Superior temporal gyrus (tissue), 1 donor: ENCODE results near the gene FUT7.

Source experiments
- DNase-seq: peaks from one replicate; pipeline ENCODE4 v3.0.0-alpha.2; 2016; ENCODE audit errors: extremely low spot score

The FUT7 gene, protein sequence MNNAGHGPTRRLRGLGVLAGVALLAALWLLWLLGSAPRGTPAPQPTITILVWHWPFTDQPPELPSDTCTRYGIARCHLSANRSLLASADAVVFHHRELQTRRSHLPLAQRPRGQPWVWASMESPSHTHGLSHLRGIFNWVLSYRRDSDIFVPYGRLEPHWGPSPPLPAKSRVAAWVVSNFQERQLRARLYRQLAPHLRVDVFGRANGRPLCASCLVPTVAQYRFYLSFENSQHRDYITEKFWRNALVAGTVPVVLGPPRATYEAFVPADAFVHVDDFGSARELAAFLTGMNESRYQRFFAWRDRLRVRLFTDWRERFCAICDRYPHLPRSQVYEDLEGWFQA

DNA sequence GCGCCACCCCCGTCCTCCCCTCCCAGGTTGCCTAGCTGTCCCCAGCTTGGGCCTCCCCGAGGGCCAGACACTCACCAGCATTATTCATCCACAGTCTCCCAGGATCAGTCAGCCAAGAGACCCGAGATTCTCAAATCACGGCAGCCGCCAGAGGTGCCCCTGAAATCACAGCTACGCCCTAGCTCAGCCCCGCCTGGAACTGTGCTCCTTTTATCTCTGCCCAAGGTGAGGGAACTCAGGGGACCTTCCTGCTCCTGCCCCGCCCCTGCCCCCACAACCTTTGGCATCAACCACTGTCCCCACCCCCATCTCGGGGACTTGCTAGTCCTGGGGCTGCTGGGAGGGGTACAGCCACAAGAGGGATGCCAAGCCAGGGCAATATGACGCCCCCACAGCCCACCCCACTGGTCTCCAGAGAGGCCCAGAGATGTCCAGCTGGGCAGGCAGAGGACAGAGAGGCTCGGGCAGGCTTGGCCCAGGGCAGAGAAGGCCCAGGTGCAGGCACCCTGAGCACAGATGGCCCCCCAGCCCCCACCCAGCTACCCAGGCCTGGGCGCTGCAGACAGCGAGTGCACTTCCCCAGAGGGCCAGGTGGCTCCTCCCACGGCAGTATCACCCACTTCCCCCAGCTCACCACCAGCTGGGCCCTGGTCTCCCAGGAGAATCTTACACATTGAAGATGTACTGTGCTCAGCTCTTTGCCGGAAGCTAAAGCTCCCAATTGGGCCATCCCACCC is at the start of gene FUT7:
Gene FUT7, minus strand, starts transcription at position 185 of the 737 bp plus-strand sequence. Its CDS starts 97 bp downstream, at position 88.
- DNase-seq: no peak

DNA sequence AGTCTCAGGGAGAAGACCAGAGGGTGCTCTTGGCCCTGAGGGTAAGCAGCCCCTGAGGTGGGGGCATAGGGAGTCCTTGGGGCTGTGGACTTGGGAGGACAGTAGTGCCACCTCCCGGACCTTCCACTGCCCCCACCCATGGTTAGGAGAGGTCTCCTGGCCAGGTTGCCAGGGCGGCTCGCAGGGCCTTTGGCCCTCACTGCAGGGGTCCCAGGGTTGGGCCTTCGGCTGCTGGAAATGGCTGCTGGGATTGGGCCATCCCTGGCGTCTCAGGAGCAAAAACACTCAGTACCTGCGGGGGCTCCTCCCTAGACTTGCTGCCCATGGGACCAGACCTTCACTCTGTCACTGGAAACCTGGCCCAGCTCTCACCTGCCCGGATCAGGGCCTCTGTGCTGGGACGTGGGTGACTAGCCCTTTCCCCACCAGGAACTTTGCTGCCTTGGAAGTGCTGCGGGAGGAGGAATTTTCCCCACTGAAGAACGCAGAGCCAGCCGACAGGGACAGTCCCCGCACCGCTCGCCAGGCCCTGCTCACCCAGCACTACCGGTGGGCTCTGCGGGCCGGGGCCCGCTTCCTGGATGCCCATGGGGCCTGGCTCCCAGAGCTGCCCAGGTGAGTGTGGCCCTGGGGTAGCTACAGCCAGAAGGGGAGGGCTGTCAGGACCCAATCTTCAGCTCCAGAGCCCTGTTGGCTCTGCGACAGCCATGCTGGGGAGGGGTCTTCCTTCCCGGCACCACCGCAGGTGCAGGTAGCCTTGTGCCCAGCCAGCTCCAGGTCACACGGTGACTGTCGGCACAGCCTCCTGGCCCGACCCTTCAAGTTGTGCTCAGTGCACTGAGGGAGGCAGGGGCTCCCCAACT is 48.6 kb upstream of the FUT7 start:
- DNase-seq: no peak

DNA sequence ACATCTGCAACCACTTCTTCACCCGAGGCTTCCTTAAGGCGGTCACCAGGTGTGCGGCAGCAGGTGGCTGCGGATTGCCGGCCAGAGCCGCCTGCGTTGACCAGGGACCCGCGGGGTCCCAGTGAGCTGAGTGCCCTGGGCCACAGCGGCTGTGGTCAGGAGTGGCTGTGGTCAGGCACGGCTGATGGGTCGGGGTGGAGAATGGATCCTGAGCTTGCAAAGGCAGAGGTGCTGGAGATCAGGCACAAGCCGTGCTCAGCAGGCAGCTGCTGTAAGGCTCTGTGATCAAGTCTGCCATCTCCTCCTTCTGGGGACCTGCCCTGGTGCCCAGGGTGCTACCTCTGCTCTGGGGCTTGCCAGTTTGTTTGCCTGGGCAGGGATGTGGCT is 47.5 kb upstream of the FUT7 start:
- no peak for DNase-seq

DNA sequence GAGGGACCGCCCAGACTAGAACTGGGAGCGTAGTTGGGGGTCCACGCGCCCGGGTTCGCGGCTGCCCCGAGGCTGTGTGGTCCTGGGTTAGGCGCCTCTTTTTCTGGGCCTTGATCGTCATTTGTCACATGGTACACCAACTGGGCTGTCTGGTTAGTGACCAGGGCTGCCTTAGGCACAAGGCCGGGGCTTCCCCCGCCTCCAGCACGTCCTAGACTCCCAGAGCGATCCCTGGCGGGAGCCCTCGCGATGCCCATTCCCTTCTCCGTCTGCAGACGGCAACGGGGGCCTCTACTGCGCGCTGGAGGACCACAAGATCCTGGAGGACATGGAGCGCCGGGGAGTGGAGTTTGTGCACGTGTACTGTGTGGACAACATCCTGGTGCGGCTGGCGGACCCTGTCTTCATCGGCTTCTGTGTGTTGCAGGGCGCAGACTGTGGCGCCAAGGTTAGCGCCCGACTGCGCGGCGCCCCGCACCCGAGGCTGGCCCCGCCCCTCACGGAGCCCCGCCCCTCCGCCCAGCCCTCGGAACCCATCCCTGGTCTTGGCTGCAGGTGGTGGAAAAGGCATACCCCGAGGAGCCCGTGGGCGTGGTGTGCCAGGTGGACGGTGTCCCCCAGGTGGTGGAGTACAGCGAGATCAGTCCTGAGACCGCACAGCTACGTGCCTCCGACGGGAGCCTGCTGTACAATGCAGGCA is 47.0 kb upstream of the FUT7 start:
- DNase-seq: no peak

DNA sequence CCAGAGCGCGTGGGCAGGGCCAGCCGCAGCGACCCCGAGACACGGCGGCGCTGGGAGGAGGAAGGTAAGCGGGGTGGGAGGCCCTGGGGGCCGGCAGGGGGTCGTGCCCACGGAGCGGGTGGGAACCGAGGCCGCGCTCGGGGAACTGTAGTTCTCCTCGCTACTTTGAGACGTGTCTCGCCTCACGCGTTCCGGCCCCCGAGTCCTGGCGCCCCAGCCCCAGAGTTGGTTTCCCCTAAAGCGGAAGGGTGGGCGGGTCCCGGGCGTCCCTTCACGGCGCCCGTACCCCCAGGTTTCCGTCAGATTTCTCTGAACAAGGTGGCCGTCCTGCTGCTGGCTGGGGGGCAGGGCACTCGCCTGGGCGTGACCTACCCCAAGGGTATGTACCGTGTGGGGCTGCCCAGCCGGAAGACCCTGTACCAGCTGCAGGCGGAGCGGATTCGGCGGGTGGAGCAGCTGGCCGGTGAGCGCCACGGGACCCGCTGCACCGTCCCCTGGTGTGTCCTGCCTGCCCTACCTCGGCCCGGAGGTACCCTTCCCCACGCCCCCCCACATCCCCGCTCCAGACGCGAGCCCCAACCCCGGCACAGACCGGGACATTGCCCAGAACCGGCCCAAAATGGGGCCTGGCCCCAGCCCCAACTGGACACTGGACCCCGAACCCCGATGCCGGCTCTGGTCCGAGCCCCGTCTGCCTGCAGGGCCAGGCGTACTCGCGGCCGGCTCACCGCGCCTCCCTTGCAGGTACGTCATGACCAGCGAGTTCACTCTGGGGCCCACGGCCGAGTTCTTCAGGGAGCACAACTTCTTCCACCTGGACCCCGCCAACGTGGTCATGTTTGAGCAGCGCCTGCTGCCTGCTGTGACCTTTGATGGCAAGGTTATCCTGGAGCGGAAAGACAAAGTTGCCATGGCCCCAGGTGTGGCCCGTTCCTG is 46.1 kb upstream of the FUT7 start:
- DNase-seq: no peak

DNA sequence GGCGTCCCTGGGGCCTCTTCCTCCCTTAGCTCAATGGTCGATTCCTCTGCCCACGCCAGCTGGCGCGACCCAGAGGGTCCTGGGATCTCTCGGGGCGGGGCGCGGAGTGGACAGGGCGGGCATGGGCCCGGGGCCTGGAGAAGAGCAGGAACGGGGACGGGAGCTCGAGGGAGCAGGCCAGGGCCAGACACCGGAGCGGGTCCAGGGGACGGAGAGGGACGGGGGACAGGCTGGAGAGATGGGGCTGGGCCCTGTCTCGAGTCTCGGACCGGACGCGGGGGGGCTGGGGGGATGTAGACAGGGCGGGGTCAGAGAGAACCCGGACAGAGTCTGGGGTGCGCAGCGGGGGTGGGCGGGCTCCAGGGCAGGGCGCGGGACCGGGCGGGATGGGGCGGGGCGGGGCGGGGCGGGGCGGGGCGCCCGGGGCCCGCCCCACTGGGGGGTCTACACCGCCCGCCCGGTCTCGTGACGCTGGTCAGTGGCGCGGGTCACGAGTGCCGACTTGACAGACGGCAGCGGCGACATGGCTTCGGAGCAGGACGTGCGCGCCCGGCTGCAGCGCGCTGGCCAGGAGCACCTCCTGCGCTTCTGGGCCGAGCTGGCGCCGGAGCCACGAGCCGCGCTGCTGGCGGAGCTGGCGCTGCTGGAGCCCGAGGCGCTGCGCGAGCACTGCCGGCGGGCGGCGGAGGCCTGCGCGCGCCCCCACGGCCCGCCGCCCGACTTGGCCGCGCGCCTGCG is 45.3 kb upstream of the FUT7 start, which contains the start of gene UAP1L1:
Gene UAP1L1, plus strand, starts transcription at position 508 of the 738 bp plus-strand sequence. Its CDS starts 16 bp downstream, at position 524.
- peak; percentile 74 for DNase-seq

DNA sequence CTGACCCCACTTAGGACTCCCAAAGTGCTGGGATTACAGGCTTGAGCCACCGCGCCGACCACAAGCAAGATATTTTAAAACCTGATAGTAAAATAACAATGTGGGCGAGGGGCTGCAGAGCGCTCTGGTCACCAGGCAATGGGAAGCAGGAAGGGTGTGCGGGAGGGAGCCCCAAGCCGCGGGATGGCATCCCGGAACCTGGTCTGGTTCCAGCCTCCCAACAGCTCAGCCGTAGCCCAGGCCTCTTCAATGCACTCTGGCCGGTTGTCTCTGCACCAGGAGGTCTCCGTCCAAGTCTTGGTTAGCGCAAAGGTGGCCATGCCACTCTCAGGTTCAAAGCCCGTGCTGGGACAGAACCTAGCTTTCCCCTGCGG is 44.7 kb upstream of the FUT7 start:
- DNase-seq: no peak

DNA sequence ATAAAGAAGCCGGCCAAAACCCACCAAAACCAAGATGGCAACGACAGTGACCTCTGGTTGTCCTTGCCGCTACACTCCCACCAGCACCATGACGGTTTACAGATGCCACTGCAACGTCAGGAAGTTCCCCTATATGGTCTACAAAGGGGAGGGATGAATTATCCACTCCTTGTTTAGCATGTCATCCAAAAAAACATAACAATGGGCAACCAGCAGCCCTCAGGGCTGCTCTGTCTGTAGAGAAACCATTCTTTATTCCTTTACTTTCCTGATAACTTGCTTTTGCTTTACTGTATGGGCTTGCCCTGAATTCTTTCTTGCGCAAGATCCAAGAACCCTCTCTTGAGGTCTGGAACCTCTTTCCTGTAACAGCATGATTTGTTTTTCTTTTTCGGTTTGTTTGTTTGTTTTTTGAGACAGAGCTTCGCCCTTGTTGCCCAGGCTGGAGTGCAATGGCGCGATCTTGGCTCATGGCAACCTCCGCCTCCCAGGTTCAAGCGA is 43.4 kb upstream of the FUT7 start:
- no peak for DNase-seq

DNA sequence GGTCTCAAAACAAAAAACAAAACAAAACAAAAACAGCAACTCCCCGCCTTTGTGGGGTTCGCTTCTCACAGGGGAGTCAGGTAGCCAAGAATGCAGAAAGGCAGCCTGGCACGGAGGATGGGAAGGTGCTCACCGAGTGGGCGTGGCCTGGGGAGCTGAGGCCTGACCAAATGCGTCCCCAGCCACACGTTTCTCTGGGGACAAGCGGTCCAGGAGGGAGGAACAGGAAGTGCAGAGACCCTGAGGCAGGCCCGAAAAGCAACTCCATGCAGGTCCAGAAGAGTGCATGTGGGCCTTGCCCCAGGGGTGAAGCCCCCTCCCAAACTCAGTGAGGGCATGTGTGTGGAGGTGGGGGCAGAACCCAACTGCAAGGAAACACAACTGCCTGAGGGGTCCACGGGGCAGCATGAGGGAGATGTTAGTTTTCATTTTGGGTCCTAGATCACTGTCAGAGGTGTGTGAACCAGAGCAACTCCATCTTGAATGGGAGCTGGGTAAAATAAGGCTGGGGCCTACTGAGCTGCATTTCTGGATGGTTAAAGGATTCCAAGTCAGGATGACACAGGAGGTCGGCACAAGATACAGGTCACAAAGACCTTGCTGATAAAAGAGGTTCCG is 42.9 kb upstream of the FUT7 start:
- DNase-seq: no peak

DNA sequence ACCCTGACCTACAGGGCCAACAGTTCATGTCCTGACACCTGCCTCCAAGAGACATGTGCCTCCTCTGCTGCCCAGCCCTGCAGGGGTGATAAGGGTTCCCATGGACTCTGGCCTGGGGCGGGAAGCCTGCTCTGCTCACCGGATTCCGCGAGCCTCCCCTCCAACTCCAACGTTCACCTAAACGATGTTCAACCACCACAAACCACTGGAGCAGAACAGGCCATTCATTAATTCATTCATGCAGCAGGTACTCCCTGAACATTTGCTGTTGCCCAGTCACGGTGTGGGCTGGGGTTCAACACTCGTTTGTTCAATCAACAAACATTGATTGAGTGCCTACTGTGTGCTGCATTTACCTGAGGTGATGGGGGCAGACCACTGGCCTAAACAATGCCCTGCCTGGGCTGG is 42.1 kb upstream of the FUT7 start:
- DNase-seq: no peak

DNA sequence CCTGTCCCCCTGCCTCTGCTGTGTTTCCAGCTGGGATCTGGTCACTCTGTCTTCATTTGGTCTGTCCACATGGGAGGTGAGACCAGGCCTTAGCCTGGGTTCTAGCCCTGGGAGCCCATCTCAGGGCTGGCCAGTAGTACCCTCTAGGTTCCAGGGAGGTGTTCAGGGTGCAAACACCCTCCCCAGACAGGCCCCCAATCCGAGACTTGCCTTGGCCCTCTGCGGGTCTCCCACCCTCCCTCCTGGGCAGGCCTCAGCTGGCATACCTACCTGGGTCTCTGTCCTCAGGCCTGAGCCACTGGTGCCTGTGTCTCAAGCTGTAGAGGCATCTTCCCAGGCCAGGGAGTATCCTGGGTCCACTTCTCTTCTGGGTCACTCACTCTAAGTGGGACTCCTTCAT is 39.4 kb upstream of the FUT7 start:
- DNase-seq: no peak

DNA sequence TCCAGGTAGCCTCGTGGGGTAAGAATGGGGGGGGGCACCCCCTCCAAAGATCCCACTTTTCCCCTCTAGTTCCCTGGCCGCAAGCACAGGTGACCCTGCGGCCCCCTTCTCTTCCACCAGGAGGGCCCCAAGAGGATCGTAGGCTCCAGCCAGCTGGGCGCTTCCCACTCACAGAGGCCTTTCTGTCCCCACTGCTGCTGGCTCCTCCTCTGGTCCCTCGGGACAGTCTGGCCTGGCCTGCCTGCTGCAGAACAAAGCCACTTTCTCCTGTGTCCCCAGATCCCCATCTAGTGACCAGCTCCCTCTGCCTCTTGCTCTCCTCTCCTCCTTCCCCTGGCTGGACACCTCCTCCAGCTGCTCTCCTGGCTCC is 39.0 kb upstream of the FUT7 start:
- peak; percentile 89 for DNase-seq

DNA sequence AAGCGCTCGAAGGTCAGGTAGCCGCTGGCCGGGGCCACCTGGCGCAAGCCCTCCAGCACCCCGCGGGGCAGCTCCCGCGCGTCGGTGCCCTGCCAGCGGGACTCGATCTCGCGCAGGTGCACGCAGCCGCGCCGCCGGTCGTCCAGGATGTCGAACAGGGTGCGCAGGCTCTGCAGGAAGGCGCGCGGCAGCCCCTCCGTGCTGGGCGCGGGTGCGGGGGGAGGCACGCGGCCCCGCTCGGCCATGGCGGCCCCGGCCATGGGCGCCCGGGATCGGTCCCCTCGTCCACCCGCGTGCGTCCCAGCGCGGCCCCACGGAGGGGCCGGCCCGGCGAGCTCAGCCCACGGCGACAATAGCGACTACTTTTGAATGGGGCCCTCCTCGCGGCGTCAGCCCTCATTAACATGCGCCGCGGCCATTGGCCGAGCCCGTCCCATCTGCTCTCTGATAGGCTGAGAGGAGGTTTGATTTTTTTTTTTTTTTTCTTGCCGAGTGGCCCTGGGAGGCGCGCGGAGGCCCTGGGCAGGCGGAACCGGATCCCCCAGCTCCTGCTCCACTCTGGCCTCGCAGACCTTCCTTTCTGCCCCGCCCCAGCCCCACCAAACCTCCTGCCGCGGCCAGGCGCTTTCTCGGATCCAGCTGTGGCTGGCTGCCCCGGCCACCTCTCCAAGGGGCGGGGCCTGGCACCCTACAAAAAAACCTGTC is 38.5 kb upstream of the FUT7 start, which contains the start of gene SAPCD2:
Gene SAPCD2, minus strand, starts transcription at position 357 of the 705 bp plus-strand sequence. Its CDS starts 97 bp downstream, at position 260.
- DNase-seq: peak; percentile 96

DNA sequence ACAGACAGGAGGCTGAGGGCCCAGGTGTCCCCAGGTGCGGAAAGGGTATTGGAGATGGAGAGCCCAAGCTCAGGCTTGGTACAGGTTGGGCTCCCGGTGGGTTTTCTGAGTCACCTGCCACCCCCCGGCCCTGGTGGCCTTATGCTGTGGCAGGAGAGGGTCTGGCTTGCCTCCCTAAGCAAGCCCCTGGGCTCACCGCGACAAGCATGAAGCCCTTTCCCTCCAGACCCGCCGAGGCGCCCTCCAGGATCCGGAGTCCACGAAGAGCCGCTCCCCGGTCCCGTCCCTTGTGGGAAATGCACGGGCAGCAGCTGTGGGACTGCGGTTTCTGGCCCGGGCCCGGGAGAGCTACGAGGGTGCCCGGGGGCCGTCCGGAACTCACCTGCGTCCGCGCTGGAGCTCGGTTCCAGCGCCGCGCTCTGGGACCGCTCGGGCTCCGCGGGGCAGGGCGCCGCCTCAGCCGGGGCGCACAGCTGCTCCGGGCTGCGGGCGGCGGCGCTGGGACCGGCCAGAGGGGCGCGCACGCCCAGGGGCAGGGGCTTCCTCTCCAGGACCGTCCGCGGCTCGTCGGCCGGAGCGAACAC is 37.7 kb upstream of the FUT7 start:
- no peak for DNase-seq

DNA sequence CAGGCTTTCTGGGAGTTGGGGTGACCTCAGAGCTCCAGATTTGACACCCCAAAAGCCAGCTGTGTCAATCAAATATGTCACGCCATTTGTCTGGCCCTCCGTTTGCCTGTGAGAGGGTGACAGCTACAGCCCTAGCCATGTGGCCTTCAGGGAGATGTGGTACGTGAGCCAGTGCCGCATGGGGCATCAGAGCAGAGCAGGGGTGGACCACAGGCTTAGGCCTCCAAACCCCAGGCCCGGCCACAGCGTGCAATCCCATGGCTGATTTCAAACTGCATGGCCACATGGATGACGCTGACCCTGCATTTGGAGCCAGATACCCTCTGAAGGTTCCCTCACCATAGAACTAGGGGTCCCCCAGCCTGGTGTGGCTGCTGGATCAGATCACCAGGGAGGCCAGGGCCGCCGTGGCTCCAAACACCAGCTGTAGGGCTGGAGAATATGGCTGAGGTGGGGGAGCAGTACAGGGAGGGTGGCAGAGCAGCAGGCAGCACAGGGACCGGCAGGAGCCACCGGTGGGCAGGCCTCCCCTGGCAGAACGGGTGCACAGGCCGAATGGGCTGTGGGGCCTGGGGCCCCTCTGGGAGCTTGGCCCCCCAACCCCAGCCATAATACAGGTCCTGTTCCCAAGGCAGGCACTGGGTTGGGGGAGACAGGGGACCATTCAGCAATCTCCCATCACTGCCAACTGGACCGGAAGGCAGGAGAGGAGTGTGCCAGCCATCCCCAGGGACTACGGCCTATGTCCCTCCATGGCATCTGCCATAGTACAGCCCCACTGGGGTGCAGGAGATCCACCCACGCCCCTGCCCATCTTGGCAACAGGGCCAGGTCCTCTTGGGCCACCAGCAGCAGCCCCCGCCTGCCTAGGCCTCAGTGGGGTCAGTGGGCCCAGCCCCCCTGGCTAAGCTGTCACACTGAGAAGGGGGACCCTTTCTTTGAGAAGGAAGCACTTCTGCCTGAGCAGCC is 36.9 kb upstream of the FUT7 start:
- DNase-seq: no peak

DNA sequence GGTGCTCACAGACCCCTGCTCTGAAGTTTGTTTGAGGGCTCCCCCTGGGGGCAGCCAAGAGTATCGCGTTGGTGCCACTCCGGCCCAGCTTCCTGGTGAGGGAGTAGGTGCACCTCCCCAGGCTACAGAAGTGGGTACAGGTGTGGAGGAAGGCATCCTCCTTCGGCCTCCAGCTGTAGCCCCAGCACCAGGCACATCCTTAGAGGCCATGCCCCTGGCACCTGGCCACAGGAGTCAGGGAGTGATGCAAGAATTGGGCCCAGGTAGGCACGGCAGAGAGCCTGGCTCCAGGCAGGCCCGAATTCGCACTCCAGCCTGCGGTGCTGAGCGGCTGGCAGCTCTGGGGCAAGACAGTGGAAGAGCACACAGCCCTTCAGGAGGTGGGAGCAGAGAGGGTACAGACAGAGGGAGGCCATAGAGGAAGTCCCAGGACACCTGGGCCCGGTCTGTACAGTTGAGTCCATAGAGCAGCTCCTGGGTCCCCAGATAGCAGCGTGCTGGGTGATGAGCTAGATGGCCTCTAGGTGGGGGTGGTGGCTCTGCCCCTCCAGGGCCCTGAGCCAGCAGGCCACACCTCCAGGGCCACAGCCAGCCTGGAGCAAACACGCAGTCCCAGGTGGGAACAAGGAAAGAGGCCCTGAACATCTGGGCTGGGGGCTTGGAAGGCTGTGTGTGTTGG is 36.1 kb upstream of the FUT7 start:
- peak; percentile 89 for DNase-seq
